ENCODE data around the gene JKAMP.

Gene JKAMP

DNA sequence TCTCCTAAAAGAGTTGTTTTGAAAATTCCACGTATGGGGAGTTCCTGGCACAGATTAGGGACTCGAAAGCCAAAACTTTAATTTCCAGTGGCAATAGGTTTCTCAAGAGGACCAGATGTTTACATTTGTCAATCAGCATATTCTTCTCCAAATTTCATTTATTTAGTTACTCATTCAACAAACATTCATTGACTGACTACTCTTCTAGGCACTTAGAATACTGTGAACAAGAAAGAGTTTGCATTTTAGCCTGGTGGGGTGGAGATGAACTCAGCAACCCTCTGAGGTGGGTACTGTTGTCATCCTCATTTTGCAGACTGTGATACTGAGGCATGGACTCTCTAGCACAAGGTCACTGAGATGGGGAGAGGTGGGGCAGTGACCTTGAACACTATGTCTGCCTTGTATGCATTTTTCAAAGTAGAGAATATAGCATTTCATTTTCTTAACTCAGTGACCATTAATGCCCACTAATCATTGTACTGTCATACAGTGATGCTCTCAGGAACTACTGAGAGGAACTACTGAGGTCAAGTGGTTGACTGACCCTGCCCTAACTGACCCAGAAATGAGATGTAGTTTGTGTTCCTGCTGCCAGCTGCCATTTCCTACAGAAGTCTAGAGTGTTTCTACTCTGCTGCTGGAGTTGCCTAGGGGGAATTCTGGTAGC lies 2.3 kb upstream of the JKAMP start:
- no peak for DNase-seq

DNA sequence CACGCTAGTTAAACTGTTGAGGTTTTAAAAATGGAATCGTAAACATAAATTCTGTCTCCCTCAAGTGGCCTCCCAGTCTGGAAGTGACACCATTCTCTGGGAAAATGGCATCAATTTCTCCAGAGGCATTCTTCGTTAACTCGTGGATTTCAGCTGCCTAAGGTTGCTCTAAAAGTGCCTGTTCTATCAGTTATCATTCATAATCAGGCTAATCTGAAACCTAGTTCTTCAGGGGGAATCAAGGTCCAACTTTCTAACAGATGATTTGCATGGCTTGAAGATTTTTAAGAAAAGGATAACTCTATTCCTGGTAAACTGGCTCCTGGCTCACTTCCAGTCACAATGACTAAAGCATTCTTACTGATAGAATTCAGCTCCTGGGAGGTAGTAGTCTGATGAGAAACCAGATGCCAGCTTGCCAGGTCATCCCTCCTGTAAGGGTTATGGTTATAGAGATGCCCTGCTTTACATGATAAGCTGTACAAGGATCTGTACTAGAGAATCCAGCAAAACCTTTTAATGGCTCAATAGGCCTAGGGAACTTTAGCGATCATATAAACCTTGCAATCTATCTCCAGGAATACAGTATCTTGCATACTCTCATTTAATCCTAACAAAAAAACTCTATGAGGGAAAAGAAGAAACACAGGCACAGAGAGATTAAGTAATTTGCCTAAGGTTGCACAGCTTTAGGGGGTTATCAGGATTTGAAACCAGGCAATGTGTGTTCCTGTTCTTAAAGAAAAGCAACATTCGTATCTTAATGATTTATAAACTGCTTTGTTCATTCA lies 1.6 kb upstream of the JKAMP start:
- peak; percentile 80 for DNase-seq

DNA sequence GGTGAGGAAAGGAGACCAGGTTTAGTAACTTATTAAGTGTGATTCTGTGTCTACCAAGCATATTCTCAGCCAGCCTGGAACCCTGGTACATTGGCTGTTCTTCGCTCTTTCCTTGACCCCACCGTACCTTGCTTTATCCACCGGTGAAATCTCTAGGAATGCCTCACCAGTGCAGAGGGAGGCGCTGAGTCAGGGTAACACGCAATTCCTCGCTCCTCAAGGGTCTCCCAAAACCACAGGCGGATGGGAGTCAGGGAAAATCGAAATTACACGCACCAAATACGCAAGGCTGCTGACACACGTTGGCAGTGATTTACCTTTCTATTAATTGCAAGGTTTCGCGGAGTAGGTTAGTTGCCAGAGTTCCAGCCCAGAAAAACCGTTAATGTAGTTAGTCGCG lies 954 bp upstream of the JKAMP start:
- no peak for DNase-seq

DNA sequence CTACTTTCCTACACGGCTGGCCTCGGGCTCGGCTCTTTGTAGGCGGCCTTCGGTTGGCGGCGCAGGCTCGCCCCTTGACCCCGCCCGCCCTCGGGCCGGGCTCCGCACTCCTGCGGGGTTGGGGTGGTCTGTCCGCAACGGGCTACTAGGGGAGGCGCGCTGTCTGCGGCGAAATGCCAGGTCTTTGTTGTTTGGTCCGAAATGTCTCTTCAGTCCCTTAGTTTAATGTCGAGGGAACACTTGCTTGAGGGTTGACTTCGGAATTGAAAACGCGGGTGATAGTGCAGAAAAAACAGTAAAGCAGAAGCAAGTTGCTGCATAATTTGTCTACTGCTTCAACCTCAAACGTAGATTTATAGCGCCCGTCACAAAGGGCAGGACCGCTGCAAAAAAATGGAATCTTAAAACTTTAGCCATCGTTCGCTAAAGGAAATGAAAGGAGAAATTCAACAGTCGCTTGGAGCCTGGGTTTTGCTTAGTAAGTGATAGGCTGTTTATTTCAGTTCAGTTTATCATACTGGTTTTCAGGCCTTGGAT lies 390 bp downstream of the JKAMP start:
- DNase-seq, result peak; percentile 61

DNA sequence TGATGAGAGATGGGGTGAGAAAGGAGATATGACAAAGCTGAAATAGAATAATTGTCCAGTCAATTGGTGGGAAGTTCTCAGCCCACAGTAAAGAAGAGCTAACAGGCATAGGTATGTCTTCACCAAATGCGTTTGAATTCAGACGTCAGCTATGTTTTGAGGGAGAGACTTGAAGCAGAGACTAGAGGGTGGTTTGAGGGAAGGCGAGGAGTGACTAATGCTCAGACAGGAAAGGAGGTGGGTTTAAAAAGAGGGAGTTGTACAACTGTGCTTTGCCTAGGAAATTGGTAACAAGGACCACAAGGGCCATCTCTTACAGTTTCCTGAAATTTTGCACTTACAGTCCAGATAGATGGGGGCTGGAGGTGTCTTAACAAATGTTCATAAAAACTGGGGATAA lies 6.4 kb downstream of the JKAMP start:
- DNase-seq, result no peak

DNA sequence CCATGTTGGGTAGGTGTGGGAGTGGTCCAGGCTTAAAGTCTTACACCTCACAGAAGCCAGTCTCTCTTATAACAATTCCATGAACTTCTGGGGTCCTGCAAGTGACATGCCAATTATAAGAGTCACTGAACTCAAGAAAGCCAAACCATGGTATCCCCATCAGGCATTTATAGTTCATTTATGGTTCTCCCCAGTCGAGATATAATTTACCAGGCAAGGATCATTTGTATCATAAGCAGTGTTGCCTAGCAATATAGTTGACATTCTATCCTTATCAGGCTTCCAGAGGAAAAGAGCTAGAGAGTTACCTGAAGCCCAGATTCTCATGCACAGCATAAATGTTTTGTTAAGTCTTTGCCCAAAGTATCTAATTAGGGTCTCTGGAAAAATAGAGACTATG lies 8.1 kb downstream of the JKAMP start:
- no peak for DNase-seq

DNA sequence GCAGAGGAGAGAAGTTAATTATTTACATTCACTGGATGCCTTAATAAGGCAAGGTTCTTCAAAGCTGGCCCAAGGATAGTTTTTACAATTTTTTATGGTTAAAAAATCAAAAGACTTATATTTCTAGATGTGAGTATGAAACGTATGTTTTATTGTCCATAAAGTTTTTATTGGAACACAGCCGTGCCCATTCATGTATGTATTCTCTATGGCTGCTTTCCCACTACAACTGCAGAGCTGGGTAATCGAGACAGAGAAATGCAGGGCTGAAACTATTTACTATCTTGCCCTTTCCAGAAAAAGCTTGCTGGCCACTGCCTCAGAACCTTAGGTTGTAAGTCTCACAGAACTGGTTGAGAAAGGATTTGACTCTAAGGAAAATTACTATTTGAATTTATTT lies 16.4 kb downstream of the JKAMP start:
- DNase-seq, result no peak

DNA sequence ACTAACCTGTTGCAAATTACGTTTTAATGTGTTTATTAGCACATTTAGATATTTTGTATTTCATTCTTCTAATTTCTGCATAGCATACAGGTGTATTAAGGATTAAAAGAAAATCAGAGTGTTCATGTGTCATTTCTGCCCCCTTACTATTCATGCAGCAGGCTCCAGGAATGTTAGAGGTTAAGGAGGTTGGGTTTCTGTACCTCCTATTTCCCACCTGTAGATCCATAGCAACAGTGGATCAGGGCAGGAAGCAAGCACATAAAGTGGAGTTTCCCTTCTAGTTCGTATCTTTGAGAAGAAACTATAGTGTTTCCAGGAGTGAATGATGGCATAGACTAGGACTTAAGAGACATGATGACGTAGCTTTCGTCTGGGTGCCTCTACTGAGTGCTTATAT lies 18.9 kb downstream of the JKAMP start:
- no peak for DNase-seq

DNA sequence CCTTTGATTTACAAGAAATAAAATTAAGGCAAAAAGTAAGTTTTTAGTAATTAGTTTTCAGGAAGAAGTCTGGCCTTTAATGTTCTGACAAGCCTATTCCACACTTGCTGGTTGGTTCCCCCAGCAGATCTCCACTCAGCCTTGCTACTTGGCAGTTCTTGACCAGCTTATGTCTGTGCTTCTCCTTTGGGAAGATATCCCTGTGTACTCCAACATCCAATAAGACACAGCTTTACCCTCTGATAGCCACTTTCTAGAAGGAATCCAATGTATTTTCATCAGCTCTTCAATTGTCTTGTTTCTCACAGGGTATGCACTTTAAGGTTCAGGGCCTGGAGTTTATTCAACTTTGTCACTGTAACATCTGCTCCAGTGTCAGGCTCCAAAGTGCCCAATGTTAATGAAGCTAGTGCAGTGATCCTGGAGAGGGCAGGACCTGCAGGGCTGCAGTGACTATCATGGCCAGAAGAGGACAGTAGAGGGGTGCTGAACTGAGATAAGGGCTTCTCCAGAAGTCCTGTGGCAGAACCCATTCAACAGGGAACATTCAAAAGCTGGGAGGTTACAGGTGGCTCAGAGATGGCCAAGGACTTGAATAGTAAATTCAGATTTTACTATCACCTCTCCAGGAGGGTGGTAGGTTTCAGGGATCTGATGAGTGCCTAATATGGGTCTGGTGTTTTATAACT lies 22.9 kb downstream of the JKAMP start:
- peak; percentile 85 for DNase-seq

DNA sequence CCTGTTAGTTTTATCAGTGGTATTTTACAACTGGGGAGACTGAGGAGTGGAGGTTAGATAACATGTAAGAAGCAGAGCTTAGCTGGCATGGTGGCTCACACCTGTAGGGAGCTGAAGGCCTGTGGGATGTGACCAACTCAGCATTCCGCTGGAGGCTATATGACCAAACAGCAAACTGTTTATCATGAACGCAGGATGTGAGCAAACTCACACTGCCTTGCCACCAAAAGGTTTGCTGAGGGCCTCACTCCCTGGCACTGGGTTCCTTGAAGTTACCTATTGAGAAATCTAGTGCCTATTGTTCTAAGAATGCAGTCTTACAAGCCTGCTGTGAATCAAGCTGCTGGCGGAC lies 23.4 kb downstream of the JKAMP start:
- DNase-seq, result no peak

DNA sequence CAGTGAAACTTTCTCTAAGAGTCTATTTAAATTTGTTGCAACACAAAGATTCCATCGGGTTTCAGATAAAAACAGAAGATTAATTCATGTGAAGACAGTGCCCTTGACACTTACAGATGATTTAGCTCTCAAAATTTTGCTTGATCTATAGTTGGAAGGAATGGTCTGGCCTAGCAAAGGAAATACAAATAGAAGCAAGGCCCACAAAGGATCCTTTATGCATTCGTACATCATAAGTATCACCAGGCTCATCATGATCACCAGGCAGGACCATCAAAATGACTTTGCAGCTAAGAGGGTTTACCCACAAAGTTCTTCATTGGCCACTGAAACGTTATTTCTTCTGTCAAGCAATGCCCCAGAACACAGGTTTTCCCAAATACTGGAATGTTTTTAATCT lies 24.8 kb downstream of the JKAMP start:
- no peak for DNase-seq

DNA sequence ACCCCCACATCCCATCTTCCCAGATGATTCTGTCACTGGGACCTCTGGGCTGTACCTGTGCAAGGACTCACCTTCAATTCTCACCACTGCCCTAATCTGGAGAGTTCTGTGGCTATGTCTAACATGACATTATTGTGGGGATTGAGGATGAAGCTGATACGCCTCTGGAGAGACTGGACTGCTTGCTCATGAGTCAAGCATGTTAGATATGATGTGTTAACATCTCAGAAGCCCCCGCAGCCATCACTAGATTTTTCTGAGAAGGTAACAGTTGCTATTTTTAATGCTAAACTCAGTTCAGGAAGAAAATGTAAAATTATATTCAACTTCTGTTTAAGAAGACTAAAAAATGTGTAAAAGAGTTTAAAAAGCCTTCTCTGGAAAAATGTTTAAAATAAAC lies 25.7 kb downstream of the JKAMP start:
- no peak for DNase-seq

DNA sequence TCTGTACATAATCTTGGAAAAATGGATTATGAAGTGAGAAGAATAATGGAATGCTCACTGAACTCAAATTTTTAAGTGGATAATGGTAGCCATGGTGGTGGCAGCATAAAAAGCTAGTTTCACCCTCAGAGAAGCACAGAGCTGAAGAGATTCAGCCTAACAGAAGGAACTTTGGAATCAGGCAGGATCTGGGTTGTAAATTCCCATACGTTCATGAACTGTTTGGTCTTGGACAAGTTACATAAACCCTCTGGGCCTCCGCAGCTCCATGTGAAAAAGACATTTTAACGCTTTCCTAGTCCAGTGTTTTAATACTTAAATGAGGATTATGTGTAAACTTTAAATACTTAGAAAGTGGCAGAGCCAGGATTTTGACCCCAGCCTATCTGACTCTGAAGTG lies 26.6 kb downstream of the JKAMP start:
- DNase-seq, result no peak

DNA sequence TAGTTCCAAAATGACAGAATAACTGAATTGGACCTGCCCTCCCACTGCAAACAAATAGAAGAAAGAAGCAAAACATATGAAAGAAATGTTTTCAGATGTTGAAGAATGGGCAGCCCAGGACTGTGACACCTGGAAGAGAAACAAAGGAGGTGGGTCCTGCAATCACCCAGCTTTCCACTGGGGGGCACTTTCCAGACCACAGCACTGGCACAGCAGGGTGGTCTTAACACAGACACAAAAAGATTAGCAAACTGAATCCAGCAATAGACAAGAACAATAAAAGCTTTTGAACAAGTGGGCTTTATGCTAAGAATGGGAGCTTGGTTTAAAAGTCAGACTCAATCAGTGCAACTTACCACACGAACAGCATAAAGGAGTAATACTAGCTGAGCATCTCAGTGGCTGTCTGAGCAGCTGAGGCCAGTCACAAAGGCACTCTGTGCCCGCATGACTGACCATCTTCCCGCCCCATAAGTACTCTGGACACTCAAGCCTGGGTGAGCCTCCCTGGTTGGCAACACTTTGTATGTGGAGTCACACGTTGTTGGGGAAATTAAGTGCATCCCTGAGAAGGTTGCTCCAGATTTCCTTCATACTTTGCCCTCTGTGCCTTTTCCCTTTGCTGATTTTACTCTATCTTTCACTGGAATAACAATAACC lies 27.7 kb downstream of the JKAMP start:
- peak; percentile 45 for DNase-seq

DNA sequence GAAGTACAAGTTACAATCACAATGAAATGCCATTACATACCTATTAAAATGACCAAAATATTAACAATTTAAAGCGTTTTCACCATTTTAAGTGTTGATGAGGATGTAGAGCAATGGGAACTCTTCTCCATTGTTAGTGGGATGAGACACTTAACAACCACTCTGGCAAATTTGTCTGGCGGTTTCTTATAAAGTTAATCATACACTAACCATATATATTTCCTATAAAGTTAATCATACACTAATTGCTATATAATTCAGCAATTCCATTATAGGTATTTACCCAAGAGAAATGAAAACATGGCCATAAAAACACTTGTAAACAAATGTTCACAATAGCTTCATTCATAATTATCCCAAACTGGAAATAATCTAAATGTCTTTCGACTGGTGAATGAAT lies 35.9 kb downstream of the JKAMP start:
- DNase-seq, result no peak

DNA sequence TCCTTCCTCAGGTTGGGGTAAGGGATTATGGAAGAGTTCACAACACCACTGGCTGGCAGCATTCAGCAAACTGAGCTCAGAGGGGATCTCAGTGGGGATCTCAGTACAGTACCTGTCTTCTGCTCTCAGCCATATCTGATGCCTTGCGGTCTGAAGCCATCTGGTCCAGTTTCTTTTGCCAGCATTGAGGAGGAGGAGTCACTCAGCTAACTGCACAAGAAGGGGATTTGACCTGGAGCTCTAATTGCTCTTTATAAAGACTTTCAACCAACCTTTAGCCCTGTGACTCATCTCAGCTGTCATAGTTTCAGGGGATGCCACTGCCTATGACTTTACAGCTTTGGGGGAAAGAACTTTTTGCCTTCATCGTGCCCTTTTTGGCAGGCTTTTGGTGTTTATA lies 44.9 kb downstream of the JKAMP start:
- DNase-seq, result no peak

DNA sequence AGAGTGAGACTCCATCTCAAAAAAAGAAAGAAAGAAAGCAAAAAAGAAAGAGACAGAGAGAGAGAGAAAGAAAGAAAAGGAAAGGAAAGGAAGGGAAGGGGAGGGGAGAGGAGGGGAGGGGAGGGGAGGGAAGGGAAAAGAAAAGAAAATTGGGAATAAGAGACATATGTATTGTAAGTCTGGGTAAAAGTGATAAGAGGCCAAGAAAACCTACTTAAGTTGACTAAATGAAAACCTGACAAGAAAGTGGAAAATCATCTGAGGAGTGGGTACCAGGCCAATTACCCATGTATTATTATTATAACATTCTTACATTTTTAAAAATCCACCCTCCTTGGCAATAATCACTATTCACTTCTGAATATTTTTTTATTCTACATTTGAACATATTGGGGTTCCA lies 46.0 kb downstream of the JKAMP start:
- no peak for DNase-seq

DNA sequence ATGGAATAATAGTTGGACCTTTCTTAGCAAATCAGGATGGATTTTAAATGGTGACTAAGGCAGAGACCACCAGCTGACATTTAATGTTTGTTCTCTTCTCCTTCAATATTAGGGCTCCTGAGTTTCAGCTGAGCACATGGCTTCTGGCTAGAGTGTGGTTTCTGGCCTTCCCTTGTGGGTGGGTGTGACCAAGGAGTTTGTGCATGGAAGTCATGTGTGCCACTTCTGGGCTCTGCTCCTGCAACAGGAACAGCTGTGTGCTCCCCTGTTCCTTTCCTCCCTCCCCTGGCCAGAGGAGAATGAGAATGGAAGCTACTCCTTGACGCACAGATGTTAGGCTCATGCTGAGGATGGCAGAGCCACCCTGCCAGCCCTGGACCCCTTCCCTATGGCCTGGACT lies 48.1 kb downstream of the JKAMP start:
- peak; percentile 19 for DNase-seq

DNA sequence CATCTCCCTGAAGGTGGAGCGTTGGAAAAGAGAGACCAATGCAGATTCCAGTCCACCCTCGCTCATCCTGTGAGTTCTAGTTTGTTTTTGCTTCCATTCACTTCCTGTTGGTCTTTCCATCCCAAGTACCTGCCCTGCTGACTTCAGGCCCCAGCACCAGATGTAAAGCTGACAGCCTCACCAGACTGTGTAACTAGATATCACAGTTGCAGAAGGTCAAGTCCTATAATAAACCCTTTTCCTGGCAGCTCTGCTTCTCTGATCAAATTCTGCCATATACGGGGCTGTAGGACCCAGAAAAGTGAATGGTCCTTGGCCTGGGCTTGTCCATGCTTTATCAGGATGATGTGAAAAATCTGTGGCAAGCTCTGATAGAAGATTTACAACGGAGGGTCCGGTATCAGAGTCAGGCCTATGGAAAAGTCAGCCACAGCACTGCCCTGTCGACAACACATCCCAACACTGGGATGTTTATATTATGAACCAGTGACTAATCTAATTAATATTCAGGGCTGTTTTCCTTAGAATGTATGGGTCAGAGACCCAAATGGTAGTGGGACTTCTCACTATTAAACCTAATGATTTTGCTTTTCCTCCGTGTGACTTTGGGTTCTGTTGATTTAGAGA lies 50.2 kb downstream of the JKAMP start:
- no peak for DNase-seq

DNA sequence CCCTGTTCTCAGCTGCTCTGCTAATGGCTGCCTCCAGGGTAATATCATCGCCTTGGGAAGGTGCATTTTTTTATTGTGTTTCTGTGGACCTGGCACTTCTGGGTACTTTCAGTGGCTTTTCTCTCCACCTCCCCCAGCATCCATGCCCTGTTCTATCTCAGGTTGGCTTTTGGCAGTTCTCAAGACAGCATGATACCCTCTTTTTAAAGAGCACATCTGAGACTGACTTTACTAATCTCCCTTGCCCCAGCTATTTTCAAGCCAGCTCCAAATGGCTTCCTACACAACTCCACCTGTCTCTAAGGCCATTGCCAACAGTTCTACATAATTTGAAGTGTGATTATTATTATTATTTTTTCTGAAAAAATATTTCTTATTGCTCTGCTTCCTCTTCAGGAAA lies 53.2 kb downstream of the JKAMP start:
- no peak for DNase-seq

DNA sequence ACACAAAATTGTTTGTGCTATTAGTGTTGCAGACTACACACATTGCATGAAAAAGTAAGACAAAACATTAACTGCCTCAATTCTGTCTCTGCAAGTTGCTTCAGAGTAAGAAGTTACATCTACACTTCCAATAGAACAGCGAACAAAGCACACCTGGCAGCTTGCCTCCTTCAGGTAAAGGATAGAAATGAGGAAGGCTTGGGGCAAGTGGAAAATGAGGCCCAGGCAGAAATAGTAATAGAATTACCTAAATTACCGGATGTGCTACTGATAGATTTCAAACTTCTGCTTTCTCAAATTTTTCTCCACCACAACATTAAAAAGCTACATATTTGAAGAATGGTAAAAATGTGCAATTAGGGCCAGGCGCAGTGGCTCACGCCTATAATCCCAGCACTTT lies 54.6 kb downstream of the JKAMP start:
- DNase-seq, result peak; percentile 9

DNA sequence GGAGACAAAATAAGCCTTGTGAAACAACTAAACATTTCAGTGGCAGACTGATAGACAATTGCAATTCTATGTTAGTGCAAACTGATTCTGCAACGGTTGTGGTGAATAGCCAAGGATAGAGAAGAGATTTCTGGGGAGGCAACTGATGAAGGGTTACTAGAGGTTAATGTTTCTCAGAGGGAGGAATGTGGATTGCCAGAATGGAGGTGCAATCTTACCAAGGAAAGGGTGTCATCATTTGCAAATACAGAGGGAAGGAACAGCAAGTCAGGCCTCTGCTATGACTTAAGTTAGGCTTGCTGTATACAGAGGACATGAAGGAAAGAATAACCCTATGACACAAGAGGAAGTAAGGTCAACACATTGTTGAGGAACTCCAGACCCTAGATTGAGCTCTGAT lies 56.5 kb downstream of the JKAMP start:
- DNase-seq, result no peak

DNA sequence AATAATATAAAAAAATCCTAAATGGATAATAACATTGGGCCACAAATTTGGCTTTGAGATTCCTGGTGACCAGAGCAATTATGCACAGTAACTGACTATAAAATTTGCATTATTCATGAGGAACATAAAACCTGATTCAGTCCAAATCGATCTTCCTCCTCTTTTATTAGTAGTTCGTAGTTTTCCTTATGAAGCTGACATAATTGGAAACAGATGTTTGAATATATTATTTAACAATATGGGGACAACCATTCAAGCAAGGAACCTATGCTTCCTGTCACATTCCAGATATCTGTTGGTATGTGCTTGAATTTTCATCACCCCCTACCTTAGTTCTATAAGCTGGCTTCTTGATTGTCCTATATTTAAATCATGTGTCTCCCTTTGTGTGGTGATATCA lies 57.4 kb downstream of the JKAMP start:
- no peak for DNase-seq
